ENCODE data around the gene MYO5B. TPM values are rescaled to one million over a fixed set of nuclear protein-coding genes. Genes with fewer than 3 reads are reported as not detected.

The MYO5B gene
- polyA plus RNA-seq, 1 experiment: 0.18 TPM

- CTCF ChIA-PET: interaction anchor here (1.1 to 1.2 kb wide), 2 partner anchors 9 to 257 kb away, joined by 3 to 7 read pairs; no protein-coding TSS in a partner anchor
- Histone ChIP-seq H3K36me3 (ENCODE audit: control insufficient read depth, insufficient read depth, low read length) (no peaks in the 10 kb centered on the region), H3K27me3 (ENCODE audit: control insufficient read depth, insufficient read depth, low read length) (peaks cover 3% of the 10 kb centered on the region; the same call in 1 of the 2 replicates), H3K4me3 (ENCODE audit: low read depth, low read length) (no peak overlapping the region)
- no peak for DNase-seq (ENCODE audit: low read depth)
- POLR2A ChIA-PET: no interaction called here
- TF ChIP-seq, protein P1, sequence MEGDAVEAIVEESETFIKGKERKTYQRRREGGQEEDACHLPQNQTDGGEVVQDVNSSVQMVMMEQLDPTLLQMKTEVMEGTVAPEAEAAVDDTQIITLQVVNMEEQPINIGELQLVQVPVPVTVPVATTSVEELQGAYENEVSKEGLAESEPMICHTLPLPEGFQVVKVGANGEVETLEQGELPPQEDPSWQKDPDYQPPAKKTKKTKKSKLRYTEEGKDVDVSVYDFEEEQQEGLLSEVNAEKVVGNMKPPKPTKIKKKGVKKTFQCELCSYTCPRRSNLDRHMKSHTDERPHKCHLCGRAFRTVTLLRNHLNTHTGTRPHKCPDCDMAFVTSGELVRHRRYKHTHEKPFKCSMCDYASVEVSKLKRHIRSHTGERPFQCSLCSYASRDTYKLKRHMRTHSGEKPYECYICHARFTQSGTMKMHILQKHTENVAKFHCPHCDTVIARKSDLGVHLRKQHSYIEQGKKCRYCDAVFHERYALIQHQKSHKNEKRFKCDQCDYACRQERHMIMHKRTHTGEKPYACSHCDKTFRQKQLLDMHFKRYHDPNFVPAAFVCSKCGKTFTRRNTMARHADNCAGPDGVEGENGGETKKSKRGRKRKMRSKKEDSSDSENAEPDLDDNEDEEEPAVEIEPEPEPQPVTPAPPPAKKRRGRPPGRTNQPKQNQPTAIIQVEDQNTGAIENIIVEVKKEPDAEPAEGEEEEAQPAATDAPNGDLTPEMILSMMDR (IDR thresholded peaks at IDR 0.05; ENCODE audit: insufficient read depth, low read depth, low read length): no peak
Observed at GRCh38 chr18:50201476-50202018, 6.6 kb upstream of the MYO5B start.

GRCh38 chr18:50199921-50200320, 5.0 kb upstream of the MYO5B start:
- ChIA-PET POLR2A (no interaction called here), CTCF (no interaction called here)
- peaks cover 10% of the 10 kb centered on the region for H3K27me3 ChIP-seq (ENCODE audit: control insufficient read depth, insufficient read depth, low read length)
- TF ChIP-seq, protein P1 (IDR thresholded peaks at IDR 0.05; ENCODE audit: insufficient read depth, low read depth, low read length): no peak
- DNase-seq (ENCODE audit: low read depth): no peak
- no peak overlapping the region for H3K4me3 ChIP-seq (ENCODE audit: low read depth, low read length)
- no peaks in the 10 kb centered on the region for H3K36me3 ChIP-seq (ENCODE audit: control insufficient read depth, insufficient read depth, low read length)

DNA sequence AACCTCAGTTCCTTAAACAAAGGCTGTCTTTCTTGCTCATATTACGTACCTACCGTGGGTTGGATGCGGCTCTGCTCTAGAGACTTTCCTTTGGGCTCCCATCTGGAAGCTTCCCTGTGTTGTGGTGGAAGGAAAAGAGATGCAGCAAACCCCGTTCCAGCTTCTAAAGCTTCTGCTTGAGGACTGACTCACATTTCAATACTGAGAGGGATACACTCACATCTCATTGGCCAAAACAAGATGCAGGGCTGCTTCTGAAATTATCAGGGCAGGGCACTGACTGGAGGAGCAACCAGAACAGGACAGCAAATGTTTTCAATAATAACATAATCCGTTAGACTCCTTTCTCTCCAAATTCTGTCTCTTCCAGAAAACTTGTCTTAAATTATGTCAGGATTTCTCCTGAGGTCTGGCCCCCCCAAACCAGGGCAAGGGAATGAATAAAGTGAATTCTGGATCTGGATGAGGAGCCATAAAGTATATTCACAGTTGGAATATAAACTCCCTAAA, 4.5 kb upstream of the MYO5B start:
- H3K27me3 ChIP-seq (ENCODE audit: control insufficient read depth, insufficient read depth, low read length): peaks cover 9% of the 10 kb centered on the region
- POLR2A ChIA-PET: interaction anchor here (0.6 kb wide), 1 partner anchor 82 kb away, joined by 4 read pairs; no protein-coding TSS in a partner anchor
- no peak overlapping the region for H3K4me3 ChIP-seq (ENCODE audit: low read depth, low read length)
- CTCF ChIA-PET: no interaction called here
- TF ChIP-seq, protein P1 (IDR thresholded peaks at IDR 0.05; ENCODE audit: insufficient read depth, low read depth, low read length): no peak
- DNase-seq (ENCODE audit: low read depth): no peak
- H3K36me3 ChIP-seq (ENCODE audit: control insufficient read depth, insufficient read depth, low read length): no peaks in the 10 kb centered on the region

GRCh38 chr18:50196261-50196660, 1.3 kb upstream of the MYO5B start:
- no peak for DNase-seq (ENCODE audit: low read depth)
- ChIA-PET POLR2A (no interaction called here), CTCF (interaction anchor here (1.0 to 2.3 kb wide), 3 partner anchors 7 to 15 kb away, joined by 3 to 7 read pairs (median 3); no protein-coding TSS in a partner anchor)
- TF ChIP-seq, protein P1 (IDR thresholded peaks at IDR 0.05; ENCODE audit: insufficient read depth, low read depth, low read length): no peak
- Histone ChIP-seq H3K36me3 (ENCODE audit: control insufficient read depth, insufficient read depth, low read length) (no peaks in the 10 kb centered on the region), H3K27me3 (ENCODE audit: control insufficient read depth, insufficient read depth, low read length) (peaks cover 22% of the 10 kb centered on the region), H3K4me3 (ENCODE audit: low read depth, low read length) (no peak overlapping the region)

GRCh38 chr18:50195689-50196088, 742 bp upstream of the MYO5B start:
- TF ChIP-seq, protein P1 (IDR thresholded peaks at IDR 0.05; ENCODE audit: insufficient read depth, low read depth, low read length): no peak
- H3K36me3 ChIP-seq (ENCODE audit: control insufficient read depth, insufficient read depth, low read length): no peaks in the 10 kb centered on the region
- CTCF ChIA-PET: interaction anchor here (1.0 to 2.3 kb wide), 2 partner anchors 8 to 9 kb away, joined by 3 to 7 read pairs; no protein-coding TSS in a partner anchor
- H3K4me3 ChIP-seq (ENCODE audit: low read depth, low read length): no peak overlapping the region
- POLR2A ChIA-PET: no interaction called here
- no peak for DNase-seq (ENCODE audit: low read depth)
- peaks cover 22% of the 10 kb centered on the region for H3K27me3 ChIP-seq (ENCODE audit: control insufficient read depth, insufficient read depth, low read length)
